ENCODE measurements around the gene SULT1B1.

SULT1B1 gene

GRCh38 chr4:69697536-69698242 is 62.7 kb downstream of the SULT1B1 start:
- DNase-seq (ENCODE audit: low read depth in 2 of 2), result no peak

- DNase-seq (ENCODE audit: low read depth in 2 of 2), result no peak
Measured at GRCh38 chr4:69689599-69689998, 70.8 kb downstream of the SULT1B1 start.

DNA sequence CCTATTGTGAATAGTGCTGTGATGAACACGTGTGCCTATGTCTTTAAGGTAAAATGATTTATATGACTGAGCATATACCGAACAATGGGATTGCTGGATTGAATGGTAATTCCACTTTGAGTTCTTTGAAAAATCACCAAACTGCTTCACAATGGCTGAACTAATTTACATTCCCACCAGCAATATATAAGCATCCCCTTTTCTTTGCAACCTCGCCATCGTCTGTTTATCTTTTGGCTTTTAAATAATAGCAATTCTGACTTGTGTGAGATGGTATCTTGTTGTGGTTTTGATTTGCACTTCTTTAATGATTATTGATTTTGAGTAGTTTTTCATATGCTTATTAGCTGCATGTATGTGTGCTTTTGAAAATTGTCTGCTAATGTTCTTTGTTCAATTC is 75.6 kb downstream of the SULT1B1 start:
- DNase-seq (ENCODE audit: low read depth in 2 of 2), result no peak
